OCI-LY3 (cell line): Measurements from ENCODE around the gene SOX1.

ENCODE experiments used
- CTCF ChIP-seq: fragments of 200-600, 300-600 bp; sonication (generic); IDR thresholded peaks from 2 replicates; pipeline ENCODE4 v1.5.1; 2014; ENCODE audit warnings: antibody characterized with exemption, low read length, low read depth
- EZH2phosphoT487 ChIP-seq: fragments of 200-600 bp; shearing (Covaris generic); IDR thresholded peaks from 2 replicates; pipeline ENCODE4 v1.6.1; 2018; ENCODE audit warnings: antibody characterized with exemption, mixed run types, low read depth

GRCh38 chr13:112095354-112095753 lies 28.4 kb downstream of the SOX1 start:
- TF ChIP-seq CTCF: no peak
- no peak for TF ChIP-seq EZH2phosphoT487
